OCI-LY1 (cell line): ENCODE results near the gene ZNF775.
"Not testable (repeated sequence)": the region's sequence is repeated elsewhere in the genome, so short reads cannot be mapped to it uniquely, and the experiment has no call there.

ENCODE experiments used
- H2AFZ ChIP-seq: fragments of 200-600 bp; sonication (generic), shearing (Covaris generic); 2 replicates; pipeline ENCODE4 v1.6.0; 2014; ENCODE audit warnings: antibody characterized with exemption, mild to moderate bottlenecking, low read length
- H3F3A ChIP-seq: fragments of 200-600 bp; sonication (generic), shearing (Covaris generic); 2 replicates; pipeline ENCODE4 v1.6.0; 2014; ENCODE audit warnings: mild to moderate bottlenecking, antibody characterized with exemption, low read length, moderate library complexity; ENCODE audit not compliant: insufficient read depth
- H3K27ac ChIP-seq: fragments of 200-600 bp; sonication (generic); 2 replicates; pipeline ENCODE4 v1.5.1; 2014; ENCODE audit warnings: low read length, mixed run types, mild to moderate bottlenecking, low read depth; ENCODE audit not compliant: poor library complexity, severe bottlenecking
- H3K27me3 ChIP-seq: fragments of 200-600 bp; sonication (generic); 2 replicates; pipeline ENCODE4 v1.6.0; 2014; ENCODE audit warnings: antibody characterized with exemption, mild to moderate bottlenecking, low read length, moderate library complexity; ENCODE audit not compliant: insufficient read depth
- H3K36me3 ChIP-seq: fragments of 200-600 bp; sonication (generic); 2 replicates; pipeline ENCODE4 v1.6.1; 2014; ENCODE audit warnings: mild to moderate bottlenecking, antibody characterized with exemption, low read length, moderate library complexity, mixed read lengths; ENCODE audit not compliant: insufficient read depth
- H3K4me1 ChIP-seq: fragments of 200-600 bp; sonication (generic); 2 replicates; pipeline ENCODE4 v1.5.1; 2014; ENCODE audit warnings: mild to moderate bottlenecking, low read length, moderate library complexity; ENCODE audit not compliant: insufficient read depth, severe bottlenecking
- H3K4me2 ChIP-seq: fragments of 200-600 bp; sonication (generic), shearing (Covaris generic); 2 replicates; pipeline ENCODE4 v1.6.1; 2014; ENCODE audit warnings: low read length
- H3K4me3 ChIP-seq: fragments of 200-600 bp; sonication (generic); 2 replicates; pipeline ENCODE4 v1.5.1; 2014; ENCODE audit warnings: low read length, low read depth, mild to moderate bottlenecking, mixed read lengths; ENCODE audit not compliant: poor library complexity, severe bottlenecking
- H3K79me2 ChIP-seq: fragments of 200-600 bp; shearing (Covaris generic); 2 replicates; pipeline ENCODE4 v1.6.1; 2016; ENCODE audit warnings: mixed run types, low read length, mixed read lengths; ENCODE audit not compliant: insufficient read depth
- H3K9ac ChIP-seq: fragments of 200-600 bp; sonication (generic), shearing (Covaris generic); 2 replicates; pipeline ENCODE4 v1.6.1; 2014; ENCODE audit warnings: mild to moderate bottlenecking, low read length, mixed read lengths
- H3K9me2 ChIP-seq: fragments of 200-600 bp; sonication (generic), shearing (Covaris generic); 2 replicates; pipeline ENCODE4 v1.6.1; 2014; ENCODE audit warnings: low read depth, mild to moderate bottlenecking, low read length, mixed read lengths
- H3K9me3 ChIP-seq: fragments of 200-600 bp; shearing (Covaris generic); 2 replicates; pipeline ENCODE4 v1.6.1; 2014; ENCODE audit warnings: low read length, mixed read lengths
- H4K20me1 ChIP-seq: fragments of 200-600 bp; sonication (generic), shearing (Covaris generic); 2 replicates; pipeline ENCODE4 v1.6.0; 2016; ENCODE audit warnings: mild to moderate bottlenecking, low read length; ENCODE audit not compliant: insufficient read depth
- EZH2 ChIP-seq: fragments of 200-600 bp; sonication (generic), shearing (Covaris generic); IDR thresholded peaks from 2 replicates; pipeline ENCODE4 v1.8.0; 2017; ENCODE audit warnings: borderline replicate concordance, mixed run types, mild to moderate bottlenecking, antibody characterized with exemption, low read length, moderate library complexity, mixed read lengths
- TF ChIP-seq, protein P1 (sequence below): fragments of 200-600 bp; sonication (generic), shearing (Covaris generic); IDR thresholded peaks from 2 replicates; pipeline ENCODE4 v1.5.1; 2017; ENCODE audit warnings: mild to moderate bottlenecking, antibody characterized with exemption, low read length, moderate library complexity, mixed read lengths

Gene ZNF775

GRCh38 chr7:150385302-150385723 lies 6.2 kb downstream of the ZNF775 start:
- no peak overlapping the region for H2AFZ ChIP-seq
- no peak overlapping the region for H3K4me3 ChIP-seq
- H3K9me3 ChIP-seq: no peaks in the 10 kb centered on the region
- H4K20me1 ChIP-seq: no peaks in the 10 kb centered on the region
- no peaks in the 10 kb centered on the region for H3K9me2 ChIP-seq
- no peak overlapping the region for H3K9ac ChIP-seq
- no peak overlapping the region for H3K27ac ChIP-seq
- H3K36me3 ChIP-seq: no peaks in the 10 kb centered on the region
- no peak for TF ChIP-seq EZH2
- TF ChIP-seq, protein P1, sequence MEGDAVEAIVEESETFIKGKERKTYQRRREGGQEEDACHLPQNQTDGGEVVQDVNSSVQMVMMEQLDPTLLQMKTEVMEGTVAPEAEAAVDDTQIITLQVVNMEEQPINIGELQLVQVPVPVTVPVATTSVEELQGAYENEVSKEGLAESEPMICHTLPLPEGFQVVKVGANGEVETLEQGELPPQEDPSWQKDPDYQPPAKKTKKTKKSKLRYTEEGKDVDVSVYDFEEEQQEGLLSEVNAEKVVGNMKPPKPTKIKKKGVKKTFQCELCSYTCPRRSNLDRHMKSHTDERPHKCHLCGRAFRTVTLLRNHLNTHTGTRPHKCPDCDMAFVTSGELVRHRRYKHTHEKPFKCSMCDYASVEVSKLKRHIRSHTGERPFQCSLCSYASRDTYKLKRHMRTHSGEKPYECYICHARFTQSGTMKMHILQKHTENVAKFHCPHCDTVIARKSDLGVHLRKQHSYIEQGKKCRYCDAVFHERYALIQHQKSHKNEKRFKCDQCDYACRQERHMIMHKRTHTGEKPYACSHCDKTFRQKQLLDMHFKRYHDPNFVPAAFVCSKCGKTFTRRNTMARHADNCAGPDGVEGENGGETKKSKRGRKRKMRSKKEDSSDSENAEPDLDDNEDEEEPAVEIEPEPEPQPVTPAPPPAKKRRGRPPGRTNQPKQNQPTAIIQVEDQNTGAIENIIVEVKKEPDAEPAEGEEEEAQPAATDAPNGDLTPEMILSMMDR: no peak
- H3K27me3 ChIP-seq: no peaks in the 10 kb centered on the region
- H3K4me1 ChIP-seq: peaks cover 42% of the 10 kb centered on the region
- H3K4me2 ChIP-seq: no peak overlapping the region
- no peaks in the 10 kb centered on the region for H3K79me2 ChIP-seq
- no peaks in the 10 kb centered on the region for H3F3A ChIP-seq

DNA sequence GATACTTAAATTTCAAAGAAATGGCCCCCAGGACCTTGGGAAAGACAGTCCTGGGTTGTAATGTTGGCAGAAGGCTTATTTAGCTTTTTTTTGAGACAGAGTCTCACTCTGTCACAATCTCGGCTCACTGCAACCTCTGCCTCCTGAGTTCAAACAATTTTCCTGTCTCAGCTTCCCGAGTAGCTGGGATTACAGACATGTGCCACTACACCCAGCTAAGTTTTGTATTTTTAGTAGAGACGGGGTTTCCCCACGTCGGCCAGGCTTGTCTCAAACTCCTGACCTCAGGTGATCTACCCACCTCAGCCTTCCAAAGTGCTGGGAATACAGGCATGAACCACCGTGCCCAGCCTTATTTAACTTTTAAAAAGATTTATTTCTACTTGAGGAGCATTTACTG lies 6.8 kb downstream of the ZNF775 start:
- not testable (repeated sequence) for H3K36me3 ChIP-seq, H4K20me1 ChIP-seq, H3K9ac ChIP-seq, H3K27me3 ChIP-seq, H3F3A ChIP-seq, H3K9me2 ChIP-seq, H3K4me2 ChIP-seq, H2AFZ ChIP-seq, H3K9me3 ChIP-seq, H3K79me2 ChIP-seq, H3K27ac ChIP-seq, H3K4me3 ChIP-seq
- peaks cover 36% of the 10 kb centered on the region for H3K4me1 ChIP-seq

GRCh38 chr7:150388306-150388705 lies 9.2 kb downstream of the ZNF775 start:
- H3K4me3 ChIP-seq: no peak overlapping the region
- H3K9ac ChIP-seq: no peak overlapping the region
- H3K79me2 ChIP-seq: no peaks in the 10 kb centered on the region
- H2AFZ ChIP-seq: no peak overlapping the region
- no peaks in the 10 kb centered on the region for H4K20me1 ChIP-seq
- no peak overlapping the region for H3K27ac ChIP-seq
- no peaks in the 10 kb centered on the region for H3K9me3 ChIP-seq
- TF ChIP-seq, protein P1: no peak
- no peak for TF ChIP-seq EZH2
- no peaks in the 10 kb centered on the region for H3F3A ChIP-seq
- no peaks in the 10 kb centered on the region for H3K9me2 ChIP-seq
- no peak overlapping the region for H3K4me2 ChIP-seq
- peaks cover 15% of the 10 kb centered on the region for H3K4me1 ChIP-seq
- H3K27me3 ChIP-seq: no peaks in the 10 kb centered on the region
- H3K36me3 ChIP-seq: peaks cover 4% of the 10 kb centered on the region; the same call in 1 of the 2 replicates

DNA sequence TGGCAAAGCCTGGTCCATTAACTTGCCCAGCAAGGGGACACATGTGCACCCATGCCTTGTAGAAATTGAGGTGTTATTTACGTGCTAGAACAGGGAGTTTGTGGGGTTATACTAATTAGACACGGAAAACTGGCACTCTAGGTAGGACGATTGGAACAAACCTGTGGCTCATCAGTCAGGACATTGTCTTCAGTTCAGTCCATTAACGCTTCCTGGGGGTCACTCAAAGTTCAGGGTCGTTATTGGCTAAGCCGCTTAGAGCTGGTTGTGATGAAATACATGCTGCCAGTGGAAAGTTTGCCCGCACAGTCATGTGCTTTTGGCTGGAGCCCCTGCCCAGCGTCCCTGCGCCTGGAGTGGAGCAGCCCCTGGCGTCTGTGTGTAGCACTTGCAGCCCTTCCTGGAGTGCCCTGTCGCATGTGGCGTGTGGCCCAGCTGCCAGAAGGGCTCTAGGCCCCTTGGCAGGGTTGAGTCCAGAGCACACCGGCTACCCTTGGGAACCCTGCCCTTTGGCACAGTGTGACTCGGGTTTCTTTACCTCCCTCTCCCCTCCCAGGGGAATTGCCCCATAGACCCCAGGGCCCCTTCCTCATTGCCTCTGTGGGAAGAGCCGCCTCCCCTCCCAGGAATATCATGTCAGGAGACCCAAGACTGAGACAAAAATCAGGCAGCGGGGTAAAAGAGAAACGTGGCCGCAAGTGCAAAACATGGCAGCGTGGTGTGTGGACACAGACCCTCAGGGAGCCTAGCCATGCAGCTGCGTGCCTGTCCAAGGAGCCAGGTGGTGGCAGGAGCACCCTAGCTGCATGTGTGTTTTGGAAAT lies 9.8 kb downstream of the ZNF775 start:
- Histone ChIP-seq H3K4me1 (peaks cover 8% of the 10 kb centered on the region), H3K9me2 (no peaks in the 10 kb centered on the region), H3K9ac (no peak overlapping the region), H2AFZ (no peak overlapping the region), H3K36me3 (peaks cover 4% of the 10 kb centered on the region; the same call in 1 of the 2 replicates), H3K27me3 (no peaks in the 10 kb centered on the region), H4K20me1 (no peaks in the 10 kb centered on the region), H3K9me3 (no peaks in the 10 kb centered on the region), H3K4me3 (no peak overlapping the region), H3F3A (no peaks in the 10 kb centered on the region), H3K27ac (no peak overlapping the region), H3K4me2 (no peak overlapping the region), H3K79me2 (no peaks in the 10 kb centered on the region)
- TF ChIP-seq, protein P1: peak; percentile 94
- no peak for TF ChIP-seq EZH2
